ENCODE data around the gene KLHL42.

The KLHL42 gene

GRCh38 chr12:27822076-27822712 is 42.2 kb downstream of the KLHL42 start:
- peak; percentile 91 for DNase-seq
- TF ChIP-seq CTCF (IDR thresholded peaks at IDR 0.05; ENCODE audit: low read depth, low read length, missing control alignments), result no peak
- H3K27ac ChIP-seq, result peak overlapping the region; percentile 85
- in situ Hi-C loops (cut with HindIII; ENCODE audit: low pct_ligation_motif_present, low sequenced_read_pairs), result no loop called here
- H3K36me3 ChIP-seq (replicated peaks), result no peaks in the 10 kb centered on the region
- H3K4me3 ChIP-seq (ENCODE audit: low read depth, low read length), result peak overlapping the region; percentile 9
- no peaks in the 10 kb centered on the region for H3K27me3 ChIP-seq (replicated peaks)

GRCh38 chr12:27823038-27823437 is 43.0 kb downstream of the KLHL42 start:
- TF ChIP-seq CTCF (IDR thresholded peaks at IDR 0.05; ENCODE audit: low read depth, low read length, missing control alignments), result no peak
- Histone ChIP-seq H3K36me3 (replicated peaks) (no peaks in the 10 kb centered on the region), H3K27me3 (replicated peaks) (no peaks in the 10 kb centered on the region), H3K4me3 (ENCODE audit: low read depth, low read length) (no peak overlapping the region), H3K27ac (no peak overlapping the region)
- in situ Hi-C loops (cut with HindIII; ENCODE audit: low pct_ligation_motif_present, low sequenced_read_pairs), result no loop called here
- DNase-seq, result no peak

- no peaks in the 10 kb centered on the region for H3K27me3 ChIP-seq (replicated peaks)
- in situ Hi-C loops (cut with HindIII; ENCODE audit: low pct_ligation_motif_present, low sequenced_read_pairs), result no loop called here
- H3K4me3 ChIP-seq (ENCODE audit: low read depth, low read length), result no peak overlapping the region
- no peak for TF ChIP-seq CTCF (IDR thresholded peaks at IDR 0.05; ENCODE audit: low read depth, low read length, missing control alignments)
- H3K36me3 ChIP-seq (replicated peaks), result no peaks in the 10 kb centered on the region
- no peak overlapping the region for H3K27ac ChIP-seq
- DNase-seq, result no peak
Measured at GRCh38 chr12:27824126-27824842, 44.3 kb downstream of the KLHL42 start.

- in situ Hi-C loops (cut with HindIII; ENCODE audit: low pct_ligation_motif_present, low sequenced_read_pairs), result no loop called here
- Histone ChIP-seq H3K27ac (no peak overlapping the region), H3K4me3 (ENCODE audit: low read depth, low read length) (no peak overlapping the region), H3K36me3 (replicated peaks) (no peaks in the 10 kb centered on the region), H3K27me3 (replicated peaks) (no peaks in the 10 kb centered on the region)
- TF ChIP-seq CTCF (IDR thresholded peaks at IDR 0.05; ENCODE audit: low read depth, low read length, missing control alignments), result no peak
- no peak for DNase-seq
Measured at GRCh38 chr12:27826076-27826475, 46.0 kb downstream of the KLHL42 start.

GRCh38 chr12:27828196-27828595 is 48.2 kb downstream of the KLHL42 start:
- Histone ChIP-seq H3K4me3 (ENCODE audit: low read depth, low read length) (no peak overlapping the region), H3K36me3 (replicated peaks) (no peaks in the 10 kb centered on the region), H3K27me3 (replicated peaks) (no peaks in the 10 kb centered on the region), H3K27ac (no peak overlapping the region)
- TF ChIP-seq CTCF (IDR thresholded peaks at IDR 0.05; ENCODE audit: low read depth, low read length, missing control alignments), result no peak
- in situ Hi-C loops (cut with HindIII; ENCODE audit: low pct_ligation_motif_present, low sequenced_read_pairs), result no loop called here
- no peak for DNase-seq

All from brain microvascular endothelial cell (primary cell).